Loucy (cell line): ENCODE measurements around the gene UBE2Q2.
"Not testable (repeated sequence)": the region's sequence is repeated elsewhere in the genome, so short reads cannot be mapped to it uniquely, and the experiment has no call there.

Experiments
- H2AFZ ChIP-seq: fragments of 200-600 bp; sonication (generic); 2 replicates; pipeline ENCODE4 v1.6.0; 2016; ENCODE audit warnings: antibody characterized with exemption, mild to moderate bottlenecking, low read length, moderate library complexity
- H3F3A ChIP-seq: fragments of 200-600 bp; 2 replicates; pipeline ENCODE4 v1.6.0; 2016; ENCODE audit warnings: antibody characterized with exemption, low read depth, mild to moderate bottlenecking
- H3K27me3 ChIP-seq: fragments of 200-600 bp; sonication (generic); 2 replicates; pipeline ENCODE4 v1.6.1; 2014; ENCODE audit warnings: low read length, mild to moderate bottlenecking; ENCODE audit not compliant: insufficient read depth, poor library complexity, severe bottlenecking
- H3K36me3 ChIP-seq: fragments of 200-600 bp; sonication (generic); 2 replicates; pipeline ENCODE4 v1.6.1; 2016; ENCODE audit warnings: low read length; ENCODE audit not compliant: insufficient read depth
- H3K4me1 ChIP-seq: fragments of 200-600 bp; sonication (generic); 2 replicates; pipeline ENCODE4 v1.5.1; 2014; ENCODE audit warnings: low read length, mild to moderate bottlenecking; ENCODE audit not compliant: insufficient read depth, poor library complexity, severe bottlenecking
- H3K4me2 ChIP-seq: fragments of 200-600 bp; sonication (generic); 2 replicates; pipeline ENCODE4 v1.6.0; 2014; ENCODE audit warnings: antibody characterized with exemption, low read length, low read depth, mild to moderate bottlenecking; ENCODE audit not compliant: poor library complexity, severe bottlenecking
- H3K4me3 ChIP-seq: fragments of 200-600 bp; sonication (generic); 2 replicates; pipeline ENCODE4 v1.5.1; 2014; ENCODE audit warnings: low read length, mild to moderate bottlenecking, mixed read lengths; ENCODE audit not compliant: poor library complexity, severe bottlenecking
- H3K79me2 ChIP-seq: fragments of 200-600 bp; sonication (generic); 2 replicates; pipeline ENCODE4 v1.6.1; 2014; ENCODE audit warnings: low read length; ENCODE audit not compliant: insufficient read depth
- H3K9ac ChIP-seq: fragments of 200-600 bp; sonication (generic); 2 replicates; pipeline ENCODE4 v1.6.0; 2014; ENCODE audit warnings: mild to moderate bottlenecking, low read depth, low read length, moderate library complexity; ENCODE audit not compliant: poor library complexity, severe bottlenecking
- H3K9me2 ChIP-seq: fragments of 200-600 bp; sonication (generic); replicated peaks from 2 replicates; pipeline ENCODE4 v1.6.1; 2016; ENCODE audit warnings: low read depth, low read length, mixed read lengths
- H3K9me3 ChIP-seq: fragments of 200-600 bp; sonication (generic); 2 replicates; pipeline ENCODE4 v1.6.1; 2014; ENCODE audit warnings: mild to moderate bottlenecking, antibody characterized with exemption, low read length, low read depth; ENCODE audit not compliant: insufficient read depth
- H4K20me1 ChIP-seq: fragments of 200-600 bp; sonication (generic); 2 replicates; pipeline ENCODE4 v1.6.0; 2014; ENCODE audit warnings: antibody characterized with exemption, low read length, mild to moderate bottlenecking; ENCODE audit not compliant: insufficient read depth, poor library complexity, severe bottlenecking
- CTCF ChIP-seq: fragments of 200-600 bp; sonication (generic); conservative IDR thresholded peaks from 2 replicates; pipeline ENCODE4 v1.5.1; 2014; ENCODE audit warnings: mild to moderate bottlenecking, antibody characterized with exemption, low read length
- EZH2phosphoT487 ChIP-seq: fragments of 200-600 bp; IDR thresholded peaks from 2 replicates; pipeline ENCODE4 v1.6.1; 2018; ENCODE audit warnings: antibody characterized with exemption, mild to moderate bottlenecking, moderate library complexity, borderline replicate concordance

The UBE2Q2 gene

GRCh38 chr15:75868019-75868418 is 24.8 kb downstream of the UBE2Q2 start:
- peaks cover 71% of the 10 kb centered on the region for H3K36me3 ChIP-seq
- H3K9me3 ChIP-seq, result no peaks in the 10 kb centered on the region
- H3K79me2 ChIP-seq, result peaks cover 64% of the 10 kb centered on the region
- no peak overlapping the region for H3K4me2 ChIP-seq
- no peaks in the 10 kb centered on the region for H3F3A ChIP-seq
- H3K4me3 ChIP-seq, result no peak overlapping the region
- H2AFZ ChIP-seq, result no peak overlapping the region
- H3K9ac ChIP-seq, result no peak overlapping the region
- peaks cover 17% of the 10 kb centered on the region for H3K4me1 ChIP-seq
- TF ChIP-seq EZH2phosphoT487 (no peak), CTCF (no peak)
- H3K27me3 ChIP-seq, result no peaks in the 10 kb centered on the region
- H4K20me1 ChIP-seq, result peaks cover 36% of the 10 kb centered on the region
- H3K9me2 ChIP-seq, result no peaks in the 10 kb centered on the region

- H3K79me2 ChIP-seq, result peaks cover 49% of the 10 kb centered on the region
- H3F3A ChIP-seq, result no peaks in the 10 kb centered on the region
- H3K9me3 ChIP-seq, result no peaks in the 10 kb centered on the region
- no peak overlapping the region for H3K4me3 ChIP-seq
- H2AFZ ChIP-seq, result no peak overlapping the region
- no peak overlapping the region for H3K9ac ChIP-seq
- peaks cover 11% of the 10 kb centered on the region for H3K4me1 ChIP-seq
- peaks cover 28% of the 10 kb centered on the region for H4K20me1 ChIP-seq
- no peaks in the 10 kb centered on the region for H3K27me3 ChIP-seq
- no peak for TF ChIP-seq CTCF
- TF ChIP-seq EZH2phosphoT487, result no peak
- peaks cover 76% of the 10 kb centered on the region for H3K36me3 ChIP-seq
- H3K9me2 ChIP-seq, result no peaks in the 10 kb centered on the region
- H3K4me2 ChIP-seq, result no peak overlapping the region
Measured at GRCh38 chr15:75869446-75869845, 26.2 kb downstream of the UBE2Q2 start.

GRCh38 chr15:75871589-75871988 is 28.3 kb downstream of the UBE2Q2 start:
- H3K9me3 ChIP-seq, H2AFZ ChIP-seq, H3K4me3 ChIP-seq, H3K4me1 ChIP-seq, H3K27me3 ChIP-seq, H3K9ac ChIP-seq, H3K4me2 ChIP-seq, H3F3A ChIP-seq, H3K9me2 ChIP-seq: not testable (repeated sequence)
- H3K36me3 ChIP-seq, result peaks cover 80% of the 10 kb centered on the region
- peaks cover 28% of the 10 kb centered on the region for H3K79me2 ChIP-seq
- peaks cover 10% of the 10 kb centered on the region for H4K20me1 ChIP-seq

- H3K27me3 ChIP-seq, result no peaks in the 10 kb centered on the region
- no peak overlapping the region for H3K9ac ChIP-seq
- peaks cover 84% of the 10 kb centered on the region for H3K36me3 ChIP-seq
- TF ChIP-seq CTCF (no peak), EZH2phosphoT487 (no peak)
- H3K79me2 ChIP-seq, result peaks cover 19% of the 10 kb centered on the region
- no peak overlapping the region for H3K4me3 ChIP-seq
- H3K4me1 ChIP-seq, result no peaks in the 10 kb centered on the region
- H3K9me3 ChIP-seq, result no peaks in the 10 kb centered on the region
- peaks cover 4% of the 10 kb centered on the region for H4K20me1 ChIP-seq
- no peaks in the 10 kb centered on the region for H3F3A ChIP-seq
- no peak overlapping the region for H3K4me2 ChIP-seq
- H3K9me2 ChIP-seq, result no peaks in the 10 kb centered on the region
- no peak overlapping the region for H2AFZ ChIP-seq
Measured at GRCh38 chr15:75872403-75872990, 29.2 kb downstream of the UBE2Q2 start.
